K562 (cell line): ENCODE results near the gene NIPBL.

Experiments used
- NCOA1 ChIP-seq: fragments of 450-650 bp; IDR thresholded peaks from 2 replicates; pipeline ENCODE4 v1.6.1; 2016; ENCODE audit warnings: low read depth
- POLR2AphosphoS5 ChIP-seq: IDR thresholded peaks from 2 replicates; pipeline ENCODE4 v1.6.1; 2011; ENCODE audit warnings: mild to moderate bottlenecking, low read depth, low read length, moderate library complexity; ENCODE audit not compliant: control insufficient read depth, insufficient read depth

DNA sequence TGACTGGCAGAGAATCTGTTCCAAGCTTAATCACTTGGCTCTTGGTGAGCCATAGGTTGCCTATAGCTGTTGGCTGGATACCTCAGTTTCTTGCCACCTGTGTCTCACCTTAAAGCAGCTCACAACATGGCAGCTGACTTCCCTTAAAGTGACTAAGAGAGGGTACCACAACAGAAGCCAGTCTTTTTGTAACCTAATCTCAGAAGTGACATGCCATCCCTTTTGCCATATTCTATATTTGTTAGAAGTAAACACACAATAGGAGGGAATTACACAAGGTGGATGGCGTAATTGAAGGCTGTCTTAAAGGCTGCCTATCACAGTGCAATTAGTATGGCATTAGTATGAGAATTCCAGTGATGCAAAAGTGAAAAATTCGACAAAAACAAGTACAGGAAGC is 28.1 kb downstream of the NIPBL start:
- TF ChIP-seq POLR2AphosphoS5: no peak
- no peak for TF ChIP-seq NCOA1
